ENCODE data around the gene GPR32.

GRCh38 chr19:50772476-50772875 is 2.2 kb downstream of the GPR32 start:
- no peak for TF ChIP-seq CTCF (IDR thresholded peaks at IDR 0.05)
- TF ChIP-seq POLR2A (IDR thresholded peaks at IDR 0.05) = no peak

Data from body of pancreas (tissue), 4 donors.